Body of pancreas (tissue), 4 donors: Measurements from ENCODE around the gene LPCAT1.

Experiments used
- POLR2A ChIP-seq, 3 donors: fragments of 450-650 bp; IDR thresholded peaks; one replicate each; pipeline ENCODE4 v1.6.1; 2016; ENCODE audit warnings: antibody characterized with exemption in 3 of 3, mild to moderate bottlenecking in 2 of 3
- TF ChIP-seq, protein P1 (sequence below), 7 experiments: fragments of 450-650 bp in 4 of 7; fragments of 200-600 bp in 3 of 7; sonication (generic) in 3 of 7; IDR thresholded peaks; one replicate each; pipeline ENCODE4 v1.5.1; 2016 to 2019; ENCODE audit warnings: antibody characterized with exemption in 7 of 7

GRCh38 chr5:1429496-1429895 is 94.3 kb downstream of the LPCAT1 start:
- TF ChIP-seq, protein P1, sequence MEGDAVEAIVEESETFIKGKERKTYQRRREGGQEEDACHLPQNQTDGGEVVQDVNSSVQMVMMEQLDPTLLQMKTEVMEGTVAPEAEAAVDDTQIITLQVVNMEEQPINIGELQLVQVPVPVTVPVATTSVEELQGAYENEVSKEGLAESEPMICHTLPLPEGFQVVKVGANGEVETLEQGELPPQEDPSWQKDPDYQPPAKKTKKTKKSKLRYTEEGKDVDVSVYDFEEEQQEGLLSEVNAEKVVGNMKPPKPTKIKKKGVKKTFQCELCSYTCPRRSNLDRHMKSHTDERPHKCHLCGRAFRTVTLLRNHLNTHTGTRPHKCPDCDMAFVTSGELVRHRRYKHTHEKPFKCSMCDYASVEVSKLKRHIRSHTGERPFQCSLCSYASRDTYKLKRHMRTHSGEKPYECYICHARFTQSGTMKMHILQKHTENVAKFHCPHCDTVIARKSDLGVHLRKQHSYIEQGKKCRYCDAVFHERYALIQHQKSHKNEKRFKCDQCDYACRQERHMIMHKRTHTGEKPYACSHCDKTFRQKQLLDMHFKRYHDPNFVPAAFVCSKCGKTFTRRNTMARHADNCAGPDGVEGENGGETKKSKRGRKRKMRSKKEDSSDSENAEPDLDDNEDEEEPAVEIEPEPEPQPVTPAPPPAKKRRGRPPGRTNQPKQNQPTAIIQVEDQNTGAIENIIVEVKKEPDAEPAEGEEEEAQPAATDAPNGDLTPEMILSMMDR (IDR thresholded peaks at IDR 0.05): no peak
- no peak for TF ChIP-seq POLR2A (IDR thresholded peaks at IDR 0.05)
